Measurements from ENCODE around the gene LIPM.
"Not testable (repeated sequence)": the region's sequence is repeated elsewhere in the genome, so short reads cannot be mapped to it uniquely, and the experiment has no call there.

The LIPM gene

GRCh38 chr10:88835910-88836221, 33.3 kb downstream of the LIPM start:
- Histone ChIP-seq H3K4me1 (ENCODE audit: control insufficient read depth in 1 of 2, insufficient read depth in 2 of 2, low read length in 2 of 2) (peaks cover 0 to 44% of the 10 kb centered on the region in 2 donors), H3K36me3 (ENCODE audit: control insufficient read depth in 1 of 2, insufficient read depth in 2 of 2, low read length in 2 of 2) (no peaks in the 10 kb centered on the region), H3K9ac (ENCODE audit: low read depth in 1 of 2, low read length in 2 of 2) (no peak overlapping the region), H3K4me3 (ENCODE audit: low read depth in 1 of 2, low read length in 2 of 2) (no peak overlapping the region), H3K9me3 (ENCODE audit: control insufficient read depth in 1 of 2, low read length in 2 of 2) (no peaks in the 10 kb centered on the region), H3K27ac (ENCODE audit: low read depth, low read length) (no peak overlapping the region), H3K27me3 (ENCODE audit: control insufficient read depth in 1 of 2, insufficient read depth in 2 of 2, low read length in 2 of 2) (no peaks in the 10 kb centered on the region)

DNA sequence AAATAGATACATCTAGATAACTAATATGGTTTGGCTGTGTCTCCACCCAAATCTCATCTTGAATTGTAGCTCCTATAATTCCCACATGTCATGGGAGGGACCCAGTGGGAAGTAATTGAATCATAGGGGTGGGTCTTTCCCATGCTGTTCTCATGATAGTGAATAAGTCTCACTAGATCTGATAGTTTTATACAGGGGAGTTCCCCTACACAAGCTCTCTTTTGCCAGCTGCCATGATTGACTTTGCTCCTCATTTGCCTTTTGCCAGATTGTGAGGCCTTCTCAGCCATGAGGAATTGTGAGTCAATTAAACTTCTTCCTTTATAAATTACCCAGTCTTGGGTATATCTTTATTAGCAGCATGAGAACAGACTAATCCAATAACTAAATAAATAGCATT, 35.1 kb downstream of the LIPM start:
- not testable (repeated sequence) for H3K27ac ChIP-seq (ENCODE audit: low read depth, low read length); H3K9me3 ChIP-seq (ENCODE audit: control insufficient read depth in 1 of 2, low read length in 2 of 2); H3K4me3 ChIP-seq (ENCODE audit: low read depth in 1 of 2, low read length in 2 of 2); H3K9ac ChIP-seq (ENCODE audit: low read depth in 1 of 2, low read length in 2 of 2); H3K27me3 ChIP-seq (ENCODE audit: control insufficient read depth in 1 of 2, insufficient read depth in 2 of 2, low read length in 2 of 2); H3K36me3 ChIP-seq (ENCODE audit: control insufficient read depth in 1 of 2, insufficient read depth in 2 of 2, low read length in 2 of 2)
- peaks cover 0 to 51% of the 10 kb centered on the region in 2 donors for H3K4me1 ChIP-seq (ENCODE audit: control insufficient read depth in 1 of 2, insufficient read depth in 2 of 2, low read length in 2 of 2)

DNA sequence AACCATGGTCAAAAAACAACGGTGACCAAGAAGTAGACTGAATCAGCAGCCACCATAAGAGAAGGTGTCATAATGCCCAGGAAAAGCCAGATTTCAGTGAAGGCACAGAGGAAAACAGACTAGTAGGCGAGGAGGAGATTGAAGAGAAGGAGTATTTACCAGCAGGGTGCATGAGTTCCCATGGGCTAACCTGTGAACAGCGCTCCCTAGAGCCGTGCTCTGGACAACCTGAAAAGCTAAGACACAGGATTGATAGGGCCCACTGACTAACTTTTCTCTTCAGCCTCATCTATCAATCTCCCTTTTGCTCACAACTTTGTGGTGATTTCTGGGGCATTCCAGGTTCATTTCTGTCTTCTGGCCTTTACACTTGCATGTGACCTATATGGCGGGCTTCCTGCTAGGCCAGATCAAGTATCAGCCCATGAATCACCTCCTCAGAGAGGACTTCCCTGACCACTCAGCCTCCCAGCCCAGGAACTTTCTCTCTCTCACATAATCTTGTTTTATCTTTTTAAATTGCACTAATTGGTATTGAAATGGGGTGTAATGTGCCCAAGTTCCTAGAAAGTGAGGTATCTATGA, 36.3 kb downstream of the LIPM start:
- H3K27ac ChIP-seq (ENCODE audit: low read depth, low read length), result no peak overlapping the region
- H3K9me3 ChIP-seq (ENCODE audit: control insufficient read depth in 1 of 2, low read length in 2 of 2), result no peaks in the 10 kb centered on the region
- H3K27me3 ChIP-seq (ENCODE audit: control insufficient read depth in 1 of 2, insufficient read depth in 2 of 2, low read length in 2 of 2), result no peaks in the 10 kb centered on the region
- no peaks in the 10 kb centered on the region for H3K36me3 ChIP-seq (ENCODE audit: control insufficient read depth in 1 of 2, insufficient read depth in 2 of 2, low read length in 2 of 2)
- peaks cover 0 to 51% of the 10 kb centered on the region in 2 donors for H3K4me1 ChIP-seq (ENCODE audit: control insufficient read depth in 1 of 2, insufficient read depth in 2 of 2, low read length in 2 of 2)
- H3K9ac ChIP-seq (ENCODE audit: low read depth in 1 of 2, low read length in 2 of 2), result no peak overlapping the region
- no peak overlapping the region for H3K4me3 ChIP-seq (ENCODE audit: low read depth in 1 of 2, low read length in 2 of 2)

DNA sequence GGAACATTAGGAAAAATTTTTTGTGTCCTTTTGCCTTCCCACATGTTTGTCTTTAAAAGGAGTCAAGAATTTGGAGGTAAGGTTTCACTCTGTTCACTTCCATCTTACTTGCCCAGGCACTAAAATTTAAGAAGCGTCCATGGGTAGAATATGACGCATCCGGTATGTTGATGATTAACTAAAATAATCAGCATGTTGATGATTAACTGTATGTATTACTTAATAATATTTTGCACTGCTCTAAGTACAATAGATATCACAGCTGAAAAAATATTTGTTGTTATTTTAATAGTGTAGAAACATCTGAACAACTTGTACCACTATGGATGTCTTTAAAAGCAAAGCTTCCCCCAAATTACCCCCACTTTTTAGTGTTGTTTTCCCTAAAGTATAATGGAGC, 37.6 kb downstream of the LIPM start:
- H3K27ac ChIP-seq (ENCODE audit: low read depth, low read length), result peak overlapping the region; percentile 35
- H3K4me3 ChIP-seq (ENCODE audit: low read depth in 1 of 2, low read length in 2 of 2), result peak overlapping the region in 1 of 2 donors; percentile 20
- H3K4me1 ChIP-seq (ENCODE audit: control insufficient read depth in 1 of 2, insufficient read depth in 2 of 2, low read length in 2 of 2), result peaks cover 0 to 51% of the 10 kb centered on the region in 2 donors
- H3K9me3 ChIP-seq (ENCODE audit: control insufficient read depth in 1 of 2, low read length in 2 of 2), result no peaks in the 10 kb centered on the region
- H3K36me3 ChIP-seq (ENCODE audit: control insufficient read depth in 1 of 2, insufficient read depth in 2 of 2, low read length in 2 of 2), result no peaks in the 10 kb centered on the region
- no peaks in the 10 kb centered on the region for H3K27me3 ChIP-seq (ENCODE audit: control insufficient read depth in 1 of 2, insufficient read depth in 2 of 2, low read length in 2 of 2)
- no peak overlapping the region for H3K9ac ChIP-seq (ENCODE audit: low read depth in 1 of 2, low read length in 2 of 2)

- H3K36me3 ChIP-seq (ENCODE audit: control insufficient read depth in 1 of 2, insufficient read depth in 2 of 2, low read length in 2 of 2), result no peaks in the 10 kb centered on the region
- H3K27me3 ChIP-seq (ENCODE audit: control insufficient read depth in 1 of 2, insufficient read depth in 2 of 2, low read length in 2 of 2), result no peaks in the 10 kb centered on the region
- H3K4me3 ChIP-seq (ENCODE audit: low read depth in 1 of 2, low read length in 2 of 2), result peak overlapping the region in 1 of 2 donors; percentile 20
- H3K9me3 ChIP-seq (ENCODE audit: control insufficient read depth in 1 of 2, low read length in 2 of 2), result no peaks in the 10 kb centered on the region
- peaks cover 0 to 45% of the 10 kb centered on the region in 2 donors for H3K4me1 ChIP-seq (ENCODE audit: control insufficient read depth in 1 of 2, insufficient read depth in 2 of 2, low read length in 2 of 2)
- H3K27ac ChIP-seq (ENCODE audit: low read depth, low read length), result no peak overlapping the region
- H3K9ac ChIP-seq (ENCODE audit: low read depth in 1 of 2, low read length in 2 of 2), result peak overlapping the region in 1 of 2 donors; percentile 12
Observed at GRCh38 chr10:88840881-88841280, 38.4 kb downstream of the LIPM start.

DNA sequence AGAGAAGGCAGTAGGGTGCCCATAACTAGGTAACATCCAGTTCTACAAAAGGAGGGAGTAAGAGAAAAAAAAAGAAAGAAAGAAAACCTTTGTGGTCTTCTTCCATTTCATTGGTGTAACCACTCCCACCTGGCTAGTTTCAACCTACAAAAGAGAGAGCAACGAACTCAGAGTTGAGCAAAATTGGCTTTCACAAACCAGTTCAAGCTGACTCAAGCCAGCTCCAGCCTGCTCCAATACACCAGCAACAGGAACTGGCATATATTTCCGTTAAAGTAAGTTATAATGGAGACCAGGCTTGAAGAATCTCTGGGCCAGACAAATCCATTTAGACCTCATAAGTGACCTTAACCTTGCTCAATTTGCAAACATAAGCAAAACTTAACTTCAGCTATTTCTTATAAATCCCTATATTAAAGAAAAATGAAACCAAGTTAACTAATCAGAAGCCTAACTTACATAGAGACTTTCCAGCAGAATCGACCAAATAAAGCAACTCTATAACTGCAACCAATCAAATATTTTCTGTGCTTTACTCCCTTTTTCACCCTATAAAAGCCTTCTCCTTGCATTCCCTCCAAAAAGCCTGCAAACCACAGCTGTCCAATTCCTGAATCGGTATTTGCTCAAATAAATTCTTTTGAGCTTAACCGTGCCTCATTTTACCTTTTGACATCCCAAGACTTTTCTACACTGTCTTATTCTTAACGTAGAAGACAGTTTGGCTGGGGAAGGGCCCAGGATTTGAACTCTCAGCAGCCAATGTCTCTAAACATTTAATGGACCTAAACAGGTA, 39.0 kb downstream of the LIPM start:
- H3K4me3 ChIP-seq (ENCODE audit: low read depth in 1 of 2, low read length in 2 of 2), result peak overlapping the region in 1 of 2 donors; percentile 20
- H3K9me3 ChIP-seq (ENCODE audit: control insufficient read depth in 1 of 2, low read length in 2 of 2), result no peaks in the 10 kb centered on the region
- H3K27ac ChIP-seq (ENCODE audit: low read depth, low read length), result no peak overlapping the region
- H3K9ac ChIP-seq (ENCODE audit: low read depth in 1 of 2, low read length in 2 of 2), result peak overlapping the region in 1 of 2 donors; percentile 12
- peaks cover 0 to 39% of the 10 kb centered on the region in 2 donors for H3K4me1 ChIP-seq (ENCODE audit: control insufficient read depth in 1 of 2, insufficient read depth in 2 of 2, low read length in 2 of 2)
- H3K27me3 ChIP-seq (ENCODE audit: control insufficient read depth in 1 of 2, insufficient read depth in 2 of 2, low read length in 2 of 2), result no peaks in the 10 kb centered on the region
- H3K36me3 ChIP-seq (ENCODE audit: control insufficient read depth in 1 of 2, insufficient read depth in 2 of 2, low read length in 2 of 2), result no peaks in the 10 kb centered on the region

DNA sequence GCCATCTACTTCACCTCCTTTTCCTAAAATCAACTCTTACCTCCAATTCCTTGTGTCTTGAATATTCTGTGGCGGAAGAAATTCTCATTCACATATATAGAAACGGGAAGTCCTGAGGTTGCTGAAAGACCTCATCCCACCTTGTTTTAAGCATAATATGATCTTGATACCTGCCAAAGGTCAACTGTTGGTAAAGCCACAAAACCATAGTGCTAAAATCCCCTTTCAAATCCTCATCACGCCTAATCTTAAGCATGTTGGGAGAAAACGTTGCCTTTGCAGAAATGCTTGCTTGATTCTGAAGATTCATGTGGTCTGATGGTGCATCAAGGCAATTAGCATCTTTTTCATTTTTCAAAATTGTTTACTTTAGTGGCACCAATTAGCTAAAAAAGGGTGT, 40.6 kb downstream of the LIPM start:
- no peak overlapping the region for H3K27ac ChIP-seq (ENCODE audit: low read depth, low read length)
- no peaks in the 10 kb centered on the region for H3K27me3 ChIP-seq (ENCODE audit: control insufficient read depth in 1 of 2, insufficient read depth in 2 of 2, low read length in 2 of 2)
- H3K9ac ChIP-seq (ENCODE audit: low read depth in 1 of 2, low read length in 2 of 2), result no peak overlapping the region
- peaks cover 0 to 32% of the 10 kb centered on the region in 2 donors for H3K4me1 ChIP-seq (ENCODE audit: control insufficient read depth in 1 of 2, insufficient read depth in 2 of 2, low read length in 2 of 2)
- H3K36me3 ChIP-seq (ENCODE audit: control insufficient read depth in 1 of 2, insufficient read depth in 2 of 2, low read length in 2 of 2), result no peaks in the 10 kb centered on the region
- H3K4me3 ChIP-seq (ENCODE audit: low read depth in 1 of 2, low read length in 2 of 2), result no peak overlapping the region
- no peaks in the 10 kb centered on the region for H3K9me3 ChIP-seq (ENCODE audit: control insufficient read depth in 1 of 2, low read length in 2 of 2)

DNA sequence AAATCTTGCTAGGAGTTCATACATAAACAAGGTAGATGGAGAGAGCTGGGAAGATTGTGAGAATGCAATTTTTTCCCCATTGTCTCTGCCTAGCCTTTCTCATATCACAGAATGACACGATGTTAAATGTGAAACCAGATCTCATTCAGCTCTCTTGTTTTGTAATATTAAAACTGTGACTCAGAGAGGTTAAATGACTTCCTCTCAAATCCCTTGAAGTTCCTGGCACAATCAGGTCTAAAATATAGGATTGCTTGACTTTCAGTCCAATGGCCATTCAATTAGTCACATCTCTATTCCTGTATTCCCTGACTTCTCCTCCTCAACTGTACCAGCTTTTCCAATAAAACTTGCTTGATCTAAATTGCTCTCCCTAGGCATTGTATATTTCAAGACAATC, 46.0 kb downstream of the LIPM start:
- Histone ChIP-seq H3K4me3 (ENCODE audit: low read depth in 1 of 2, low read length in 2 of 2) (no peak overlapping the region), H3K4me1 (ENCODE audit: control insufficient read depth in 1 of 2, insufficient read depth in 2 of 2, low read length in 2 of 2) (peaks cover 4 to 32% of the 10 kb centered on the region in 2 donors), H3K27me3 (ENCODE audit: control insufficient read depth in 1 of 2, insufficient read depth in 2 of 2, low read length in 2 of 2) (no peaks in the 10 kb centered on the region), H3K36me3 (ENCODE audit: control insufficient read depth in 1 of 2, insufficient read depth in 2 of 2, low read length in 2 of 2) (no peaks in the 10 kb centered on the region), H3K9me3 (ENCODE audit: control insufficient read depth in 1 of 2, low read length in 2 of 2) (no peaks in the 10 kb centered on the region), H3K9ac (ENCODE audit: low read depth in 1 of 2, low read length in 2 of 2) (no peak overlapping the region), H3K27ac (ENCODE audit: low read depth, low read length) (no peak overlapping the region)

- no peaks in the 10 kb centered on the region for H3K27me3 ChIP-seq (ENCODE audit: control insufficient read depth in 1 of 2, insufficient read depth in 2 of 2, low read length in 2 of 2)
- no peak overlapping the region for H3K9ac ChIP-seq (ENCODE audit: low read depth in 1 of 2, low read length in 2 of 2)
- H3K9me3 ChIP-seq (ENCODE audit: control insufficient read depth in 1 of 2, low read length in 2 of 2), result no peaks in the 10 kb centered on the region
- H3K27ac ChIP-seq (ENCODE audit: low read depth, low read length), result no peak overlapping the region
- peaks cover 4 to 33% of the 10 kb centered on the region in 2 donors for H3K4me1 ChIP-seq (ENCODE audit: control insufficient read depth in 1 of 2, insufficient read depth in 2 of 2, low read length in 2 of 2)
- H3K36me3 ChIP-seq (ENCODE audit: control insufficient read depth in 1 of 2, insufficient read depth in 2 of 2, low read length in 2 of 2), result no peaks in the 10 kb centered on the region
- H3K4me3 ChIP-seq (ENCODE audit: low read depth in 1 of 2, low read length in 2 of 2), result no peak overlapping the region
Observed at GRCh38 chr10:88849234-88849633, 46.7 kb downstream of the LIPM start.

GRCh38 chr10:88850712-88851111, 48.2 kb downstream of the LIPM start:
- H3K9ac ChIP-seq (ENCODE audit: low read depth in 1 of 2, low read length in 2 of 2), result peak overlapping the region in 1 of 2 donors; percentile 40
- no peaks in the 10 kb centered on the region for H3K27me3 ChIP-seq (ENCODE audit: control insufficient read depth in 1 of 2, insufficient read depth in 2 of 2, low read length in 2 of 2)
- no peaks in the 10 kb centered on the region for H3K36me3 ChIP-seq (ENCODE audit: control insufficient read depth in 1 of 2, insufficient read depth in 2 of 2, low read length in 2 of 2)
- H3K9me3 ChIP-seq (ENCODE audit: control insufficient read depth in 1 of 2, low read length in 2 of 2), result no peaks in the 10 kb centered on the region
- peaks cover 7 to 40% of the 10 kb centered on the region in 2 donors for H3K4me1 ChIP-seq (ENCODE audit: control insufficient read depth in 1 of 2, insufficient read depth in 2 of 2, low read length in 2 of 2)
- peak overlapping the region; percentile 17 to 23 for H3K4me3 ChIP-seq (ENCODE audit: low read depth in 1 of 2, low read length in 2 of 2)
- no peak overlapping the region for H3K27ac ChIP-seq (ENCODE audit: low read depth, low read length)
